Tongue (tissue), 3 donors: ENCODE data around the gene HAGHL. TPM values are rescaled to one million over a fixed set of nuclear protein-coding genes. Genes with fewer than 3 reads are reported as not detected.
A peak's percentile ranks its signal among the peaks of the same experiment; 100 is the strongest.
"Not testable (repeated sequence)": the region's sequence is repeated elsewhere in the genome, so short reads cannot be mapped to it uniquely, and the experiment has no call there.

ENCODE experiments used
- DNase-seq: peaks from one replicate; pipeline ENCODE4 v3.0.0-alpha.2; 2015
- small RNA-seq: library from RNA; depleted of rRNA; stranded (forward); fragments of <200 nt; gene quantifications from one replicate; pipeline ENCODE3, GENCODE V24; 2014; ENCODE audit warnings: low replicate concordance
- total RNA-seq: library from RNA; depleted of rRNA; stranded (reverse); fragments of >200 nt; gene quantifications from one replicate; pipeline ENCODE4 v1.2.3, GENCODE V29; 2014

HAGHL gene
- total RNA-seq, 1 donor from 2014 or later, result 1.5 TPM

DNA sequence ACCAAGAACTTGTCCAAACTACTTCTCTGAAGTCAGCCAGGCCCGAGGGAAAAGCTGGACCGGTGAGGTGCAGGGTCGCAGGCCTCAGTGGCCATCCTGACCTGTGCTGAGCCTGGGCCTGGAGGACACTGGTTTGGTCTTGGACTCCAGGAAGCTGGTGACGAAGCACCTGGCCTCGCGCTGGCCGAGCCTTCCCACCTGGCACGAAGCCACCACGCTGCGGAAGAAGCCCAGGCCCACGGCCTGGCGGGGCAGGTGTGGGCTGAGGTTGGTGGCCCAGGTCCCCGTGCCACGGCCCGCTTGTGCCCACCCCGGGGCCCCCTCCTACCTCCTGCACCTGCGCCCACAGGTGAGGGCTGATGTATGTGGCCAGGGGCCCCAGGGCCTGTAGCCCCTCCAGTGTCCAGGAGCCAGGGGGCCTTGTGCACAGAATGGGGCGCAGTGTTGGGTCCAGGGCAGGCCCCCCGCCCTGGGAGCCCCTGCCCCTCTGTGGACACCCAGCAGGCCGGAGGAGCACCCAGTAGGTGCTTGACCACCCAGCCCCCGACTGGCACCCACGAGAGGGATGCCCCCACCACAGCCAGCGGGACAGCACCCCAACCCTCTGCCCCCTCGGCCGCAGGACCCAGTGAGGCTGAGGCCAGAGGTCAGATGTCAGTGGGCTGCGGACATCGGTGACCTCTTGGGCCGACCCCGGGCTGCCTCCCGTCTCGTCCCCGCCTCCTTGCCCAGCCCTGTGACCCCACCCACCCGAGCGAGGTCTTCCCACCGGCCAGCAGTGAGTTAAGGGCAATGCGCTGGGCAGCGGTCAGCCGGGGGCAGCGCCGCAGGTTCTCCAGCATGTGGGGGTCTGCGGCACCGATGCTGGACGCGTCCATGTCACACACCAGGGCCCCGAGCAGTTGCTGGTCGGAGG, 47.4 kb downstream of the HAGHL start:
- DNase-seq, result no peak

DNA sequence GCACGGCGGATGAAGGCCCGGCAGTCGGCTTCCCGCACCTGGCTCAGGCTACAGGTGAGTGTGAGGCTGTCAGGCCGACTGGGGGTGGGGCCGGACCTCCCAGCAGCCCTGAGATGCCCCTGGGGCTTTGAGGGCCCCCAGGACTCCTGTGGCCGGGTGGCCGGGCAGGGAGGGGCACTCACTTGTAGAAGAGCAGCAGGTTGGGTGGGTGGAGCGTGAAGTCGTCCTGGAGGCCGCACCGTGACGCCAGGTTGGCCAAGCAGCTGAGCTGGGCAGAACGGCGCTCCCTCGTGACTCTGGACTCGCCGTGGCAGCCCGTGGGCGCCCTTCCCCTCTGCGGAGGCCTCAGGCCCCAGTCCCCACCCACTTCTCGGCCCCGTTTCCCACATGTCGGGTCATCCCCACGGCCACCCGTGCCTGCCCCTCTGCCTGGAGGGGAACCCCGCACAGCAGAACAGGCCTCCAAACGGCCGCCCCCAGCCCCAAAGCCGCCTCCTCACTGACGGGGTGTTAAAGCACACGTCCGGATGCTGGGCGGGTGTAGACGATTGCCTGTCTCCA, 48.4 kb downstream of the HAGHL start:
- no peak for DNase-seq

DNA sequence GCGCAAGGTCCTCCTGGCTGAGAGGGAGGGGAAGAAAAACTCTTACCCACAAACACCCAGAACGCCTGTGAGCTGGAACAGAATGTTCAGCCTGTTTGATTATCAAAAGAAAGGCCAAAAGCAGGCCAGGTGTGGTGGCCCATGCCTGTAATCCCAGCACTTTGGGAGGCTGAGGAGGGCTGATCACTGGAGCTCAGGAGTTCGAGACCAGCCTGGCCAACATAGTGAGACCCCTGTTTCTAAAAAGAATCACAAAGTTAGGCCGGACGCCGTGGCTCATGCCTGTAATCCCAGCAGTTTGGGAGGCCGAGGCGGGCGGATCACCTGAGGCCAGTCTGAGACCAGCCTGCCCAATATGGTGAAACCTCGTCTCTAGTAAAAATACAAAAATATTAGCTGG, 49.4 kb downstream of the HAGHL start:
- not testable (repeated sequence) for DNase-seq

DNA sequence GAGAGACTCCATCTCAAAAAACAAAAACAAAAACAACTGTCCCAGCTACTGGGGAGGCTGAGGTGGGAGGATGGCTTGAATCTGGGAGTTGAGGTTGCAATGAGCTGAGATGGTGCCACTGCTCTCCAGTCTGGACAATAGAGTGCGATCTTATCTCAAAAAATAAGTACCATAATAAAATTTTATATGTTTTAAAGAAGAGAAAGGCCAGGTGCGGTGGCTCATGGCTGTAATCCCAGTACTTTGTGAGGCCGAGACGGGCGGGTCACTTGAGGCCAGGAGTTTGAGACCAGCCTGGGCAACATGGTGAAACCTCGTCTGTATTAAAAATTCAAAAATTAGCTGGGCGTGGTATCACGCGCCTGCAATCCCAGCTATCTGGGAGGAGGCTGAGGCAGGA, 49.9 kb downstream of the HAGHL start:
- DNase-seq, result no peak

DNA sequence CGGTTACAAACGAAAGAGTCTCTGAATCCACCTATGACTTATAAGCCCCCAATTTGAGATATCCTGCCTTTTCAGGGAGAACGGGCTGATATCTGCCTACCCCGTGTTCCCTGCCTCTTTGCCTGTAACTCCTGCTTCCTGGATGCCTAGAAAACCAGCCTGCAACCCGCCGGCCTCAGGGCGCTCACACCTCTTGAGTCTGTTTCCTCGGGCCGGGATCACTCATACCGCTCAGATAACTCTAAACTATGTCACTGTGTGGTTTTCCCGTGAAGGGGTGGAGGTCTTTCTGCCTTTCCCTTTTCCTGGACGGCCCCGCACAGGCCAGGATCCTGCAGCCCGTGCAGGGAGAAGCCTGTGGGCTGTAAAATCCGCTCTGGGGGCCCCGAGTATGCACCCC, 50.9 kb downstream of the HAGHL start:
- DNase-seq, result no peak

DNA sequence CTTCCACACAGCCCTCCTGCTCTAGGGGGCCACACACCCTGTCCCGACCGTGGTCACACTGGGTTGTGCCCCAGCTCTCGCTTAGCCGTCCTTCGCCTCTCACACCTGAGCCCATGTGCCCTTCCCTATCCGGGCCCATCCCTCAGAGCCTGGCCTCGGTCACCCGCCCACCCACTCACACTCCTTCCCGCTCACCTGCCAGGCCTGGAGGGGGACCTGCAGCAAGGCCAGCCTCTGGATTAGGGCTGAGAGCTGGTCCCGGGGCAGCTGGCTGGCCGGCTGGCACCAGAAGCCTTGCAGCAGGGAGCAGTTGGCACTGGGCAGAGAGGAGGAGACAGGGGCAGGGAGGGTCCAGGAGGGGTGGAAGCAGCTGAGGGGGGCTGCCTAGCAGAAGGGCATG, 51.5 kb downstream of the HAGHL start:
- DNase-seq, result peak; percentile 28

DNA sequence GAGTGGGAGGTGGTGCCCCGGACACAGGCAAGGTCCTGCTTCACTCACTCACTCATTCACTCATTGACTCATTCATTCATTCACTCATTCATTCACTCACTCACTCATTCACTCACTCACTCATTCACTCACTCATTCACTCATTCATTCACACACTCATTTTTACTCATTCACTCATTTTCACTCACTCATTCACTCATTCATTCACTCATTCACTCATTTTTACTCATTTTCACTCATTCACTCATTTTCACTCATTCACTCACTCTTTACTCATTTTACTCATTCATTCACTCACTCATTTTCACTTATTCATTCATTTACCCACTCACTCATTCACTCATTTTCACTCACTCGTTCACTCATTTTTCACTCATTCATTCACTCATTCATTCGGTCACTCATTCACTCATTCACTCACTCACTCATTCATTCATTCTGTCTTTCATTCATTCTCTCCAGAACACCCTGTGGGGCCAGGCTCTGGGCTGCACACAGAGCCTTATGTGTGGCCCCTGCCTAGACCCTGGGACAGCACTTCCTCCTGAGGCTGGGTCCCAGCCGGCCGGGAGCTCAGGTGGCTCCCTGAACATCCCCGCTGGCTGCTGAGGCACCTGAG, 52.1 kb downstream of the HAGHL start:
- DNase-seq, result no peak

Small RNA genes lying within 50 kb of the gene (small RNA-seq; reads per million reads assigned to genes)
- gene MIR662, result not detected

Other genes with a start within 250 kb of the HAGHL start
- gene CAPN15, start 199.4 kb upstream of the HAGHL start, total RNA-seq, result 23.7 TPM
- not detected for gene PRR35, start 166.7 kb upstream of the HAGHL start, total RNA-seq
- 0.41 TPM for gene NHLRC4, start 160.1 kb upstream of the HAGHL start, total RNA-seq
- gene PIGQ, start 157.1 kb upstream of the HAGHL start, total RNA-seq, result 9.9 TPM
- 18.2 TPM for gene RAB40C, start 137.0 kb upstream of the HAGHL start, total RNA-seq
- gene WFIKKN1, start 96.1 kb upstream of the HAGHL start, total RNA-seq, result not detected
- 36.6 TPM for gene METTL26, start 90.8 kb upstream of the HAGHL start, total RNA-seq
- 19.7 TPM for gene MCRIP2, start 85.3 kb upstream of the HAGHL start, total RNA-seq
- gene WDR90, start 77.7 kb upstream of the HAGHL start, total RNA-seq, result 17.1 TPM
- 34.8 TPM for gene RHOT2, start 59.0 kb upstream of the HAGHL start, total RNA-seq
- gene RHBDL1, start 51.4 kb upstream of the HAGHL start, total RNA-seq, result 1.2 TPM
- 88.1 TPM for gene STUB1, start 46.7 kb upstream of the HAGHL start, total RNA-seq
- gene JMJD8, start 42.8 kb upstream of the HAGHL start, total RNA-seq, result 26.6 TPM
- gene WDR24, start 36.7 kb upstream of the HAGHL start, total RNA-seq, result 6.7 TPM
- 1.3 TPM for gene FBXL16, start 21.3 kb upstream of the HAGHL start, total RNA-seq
- 37.7 TPM for gene METRN, start 12.0 kb upstream of the HAGHL start, total RNA-seq
- 13.4 TPM for gene ANTKMT, start 6.0 kb upstream of the HAGHL start, total RNA-seq
- 1.4 TPM for gene CCDC78, start 663 bp upstream of the HAGHL start, total RNA-seq
- gene CIAO3, start 13.9 kb downstream of the HAGHL start, total RNA-seq, result 36.1 TPM
- 5.3 TPM for gene MSLN, start 33.6 kb downstream of the HAGHL start, total RNA-seq
- 11.6 TPM for gene RPUSD1, start 61.3 kb downstream of the HAGHL start, total RNA-seq
- gene CHTF18, start 61.5 kb downstream of the HAGHL start, total RNA-seq, result 14.9 TPM
- gene GNG13, start 73.6 kb downstream of the HAGHL start, total RNA-seq, result not detected
- 40.6 TPM for gene LMF1, start 243.9 kb downstream of the HAGHL start, total RNA-seq